Esophagus squamous epithelium (tissue), 5 donors: Measurements from ENCODE around the gene ROPN1L. TPM values are rescaled to one million over a fixed set of nuclear protein-coding genes. Genes with fewer than 3 reads are reported as not detected.

Experiments
- DNase-seq: peaks from one replicate; lab custom pipeline; 2025; lab: John Stamatoyannopoulos, UW
- H3K27ac ChIP-seq, 4 donors: fragments of 200-600 bp; sonication (generic); one replicate each; pipeline ENCODE4 v1.5.1; 2016 to 2019; ENCODE audit warnings: mild to moderate bottlenecking in 1 of 4
- H3K27me3 ChIP-seq, 4 donors: fragments of 200-600 bp; sonication (generic); 1 replicate in 3 of 4; 2 replicates in 1 of 4; pipeline versions ENCODE4 v1.5.1 to v1.6.0; 2017 to 2021; ENCODE audit warnings: antibody characterized with exemption in 1 of 4
- H3K36me3 ChIP-seq, 3 donors: fragments of 200-600 bp; sonication (generic); one replicate each; pipeline ENCODE4 v1.5.1; 2016 to 2019
- H3K4me1 ChIP-seq, 3 donors: fragments of 200-600 bp; sonication (generic); one replicate each; pipeline ENCODE4 v1.5.1; 2017 to 2019
- H3K4me3 ChIP-seq, 4 donors: fragments of 200-600 bp; sonication (generic); 1 replicate in 3 of 4; 2 replicates in 1 of 4; pipeline ENCODE4 v1.5.1; 2016 to 2019; ENCODE audit warnings: mild to moderate bottlenecking in 2 of 4, moderate library complexity in 1 of 4
- H3K9me3 ChIP-seq, 3 donors: fragments of 200-600 bp; sonication (generic); one replicate each; pipeline ENCODE4 v1.5.1; 2016 to 2019
- POLR2A ChIP-seq, 4 donors: fragments of 450-650 bp; IDR thresholded peaks; one replicate each; pipeline ENCODE4 v1.6.1; 2017; ENCODE audit warnings: antibody characterized with exemption in 4 of 4, mild to moderate bottlenecking in 4 of 4, moderate library complexity in 3 of 4
- WGBS, 2 donors: methylation state at CpG; one replicate each; pipeline ENCODE4 v1.1.5; 2018; 5-methylcytosine and 5-hydroxymethylcytosine counted together
- intact Hi-C: fragments of 100-400 bp; cut with DNase I; formaldehyde crosslinking; loops from one replicate; pipeline ENCODE4 v1.15.0; 2022
- total RNA-seq, 4 donors: library from RNA; depleted of rRNA; stranded (reverse); fragments of >200 nt; gene quantifications; one replicate each; pipeline ENCODE4 v1.1.0, GENCODE V29; 2016
- TF ChIP-seq, protein P1 (sequence below), 6 experiments: fragments of 450-650 bp in 4 of 6; fragments of 200-600 bp in 2 of 6; sonication (generic) in 2 of 6; IDR thresholded peaks; one replicate each; pipeline ENCODE4 v1.5.1; 2016 to 2019; ENCODE audit warnings: antibody characterized with exemption in 6 of 6, mild to moderate bottlenecking in 4 of 6, moderate library complexity in 4 of 6
- donor health status: DM: yes; HTN: yes; CAD: no.

The ROPN1L gene
- total RNA-seq, 4 donors from 2014 or later: 0.38 TPM; not detected in 3

DNA sequence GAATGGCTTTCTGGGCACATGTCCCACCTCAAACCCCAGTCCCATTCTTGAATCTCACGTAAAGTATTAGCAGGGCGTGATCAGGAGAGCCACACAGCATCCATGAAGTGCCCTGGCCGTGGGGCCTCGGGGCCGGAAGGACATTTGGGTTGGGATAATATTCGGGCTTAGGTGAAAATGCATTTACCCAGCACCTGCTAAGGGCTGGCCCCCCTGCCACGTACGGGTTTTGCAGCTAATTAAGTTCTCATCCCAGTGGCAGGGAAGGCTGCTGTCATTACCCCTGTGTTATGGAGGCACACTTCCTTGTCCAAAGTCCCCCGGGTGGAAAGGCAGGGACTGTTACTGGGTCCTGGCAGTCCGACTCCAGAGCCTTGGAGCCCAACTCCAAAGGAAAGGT, 29.0 kb downstream of the ROPN1L start:
- Histone ChIP-seq H3K4me3 (no peak overlapping the region), H3K9me3 (peaks cover 0 to under 1% (median 0%) of the 10 kb centered on the region in 3 donors), H3K27me3 (no peaks in the 10 kb centered on the region), H3K4me1 (peaks cover 0 to 13% (median 5%) of the 10 kb centered on the region in 3 donors), H3K36me3 (no peaks in the 10 kb centered on the region), H3K27ac (no peak overlapping the region)
- no peak for DNase-seq
- 82 to 87% methylated on average over 6 to 8 of the region's 10 CpGs for WGBS, 2 donors
- no peak for TF ChIP-seq POLR2A (IDR thresholded peaks at IDR 0.05)
- TF ChIP-seq, protein P1, sequence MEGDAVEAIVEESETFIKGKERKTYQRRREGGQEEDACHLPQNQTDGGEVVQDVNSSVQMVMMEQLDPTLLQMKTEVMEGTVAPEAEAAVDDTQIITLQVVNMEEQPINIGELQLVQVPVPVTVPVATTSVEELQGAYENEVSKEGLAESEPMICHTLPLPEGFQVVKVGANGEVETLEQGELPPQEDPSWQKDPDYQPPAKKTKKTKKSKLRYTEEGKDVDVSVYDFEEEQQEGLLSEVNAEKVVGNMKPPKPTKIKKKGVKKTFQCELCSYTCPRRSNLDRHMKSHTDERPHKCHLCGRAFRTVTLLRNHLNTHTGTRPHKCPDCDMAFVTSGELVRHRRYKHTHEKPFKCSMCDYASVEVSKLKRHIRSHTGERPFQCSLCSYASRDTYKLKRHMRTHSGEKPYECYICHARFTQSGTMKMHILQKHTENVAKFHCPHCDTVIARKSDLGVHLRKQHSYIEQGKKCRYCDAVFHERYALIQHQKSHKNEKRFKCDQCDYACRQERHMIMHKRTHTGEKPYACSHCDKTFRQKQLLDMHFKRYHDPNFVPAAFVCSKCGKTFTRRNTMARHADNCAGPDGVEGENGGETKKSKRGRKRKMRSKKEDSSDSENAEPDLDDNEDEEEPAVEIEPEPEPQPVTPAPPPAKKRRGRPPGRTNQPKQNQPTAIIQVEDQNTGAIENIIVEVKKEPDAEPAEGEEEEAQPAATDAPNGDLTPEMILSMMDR (IDR thresholded peaks at IDR 0.05): no peak
- intact Hi-C loops: no loop called here

DNA sequence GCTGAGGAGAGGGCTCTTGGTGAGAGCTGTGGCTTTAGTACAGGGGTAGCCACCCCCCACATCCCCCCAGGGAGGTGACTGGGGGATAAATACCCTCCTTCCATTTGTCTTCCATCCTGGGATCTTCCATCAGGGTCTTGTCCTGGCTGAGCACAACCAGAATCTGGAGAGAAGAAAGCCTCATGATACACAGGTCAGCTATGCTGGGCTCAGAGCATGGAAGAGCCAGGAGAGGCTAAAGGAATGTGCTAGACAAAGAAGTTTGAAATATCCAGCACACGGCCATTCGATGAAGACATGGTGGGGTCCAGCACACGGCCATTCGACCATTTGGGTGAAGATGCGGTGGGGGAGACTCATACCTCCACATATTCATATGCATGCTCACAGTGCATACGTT, 30.0 kb downstream of the ROPN1L start:
- intact Hi-C loops: no loop called here
- Histone ChIP-seq H3K4me1 (peaks cover 0 to 13% (median 5%) of the 10 kb centered on the region in 3 donors), H3K27ac (no peak overlapping the region), H3K36me3 (no peaks in the 10 kb centered on the region), H3K27me3 (no peaks in the 10 kb centered on the region), H3K9me3 (peaks cover 0 to 4% (median 0%) of the 10 kb centered on the region in 3 donors), H3K4me3 (no peak overlapping the region)
- TF ChIP-seq, protein P1 (IDR thresholded peaks at IDR 0.05): no peak
- no peak for TF ChIP-seq POLR2A (IDR thresholded peaks at IDR 0.05)
- no peak for DNase-seq
- 88 to 98% methylated on average over 6 of the region's 6 CpGs for WGBS, 2 donors

DNA sequence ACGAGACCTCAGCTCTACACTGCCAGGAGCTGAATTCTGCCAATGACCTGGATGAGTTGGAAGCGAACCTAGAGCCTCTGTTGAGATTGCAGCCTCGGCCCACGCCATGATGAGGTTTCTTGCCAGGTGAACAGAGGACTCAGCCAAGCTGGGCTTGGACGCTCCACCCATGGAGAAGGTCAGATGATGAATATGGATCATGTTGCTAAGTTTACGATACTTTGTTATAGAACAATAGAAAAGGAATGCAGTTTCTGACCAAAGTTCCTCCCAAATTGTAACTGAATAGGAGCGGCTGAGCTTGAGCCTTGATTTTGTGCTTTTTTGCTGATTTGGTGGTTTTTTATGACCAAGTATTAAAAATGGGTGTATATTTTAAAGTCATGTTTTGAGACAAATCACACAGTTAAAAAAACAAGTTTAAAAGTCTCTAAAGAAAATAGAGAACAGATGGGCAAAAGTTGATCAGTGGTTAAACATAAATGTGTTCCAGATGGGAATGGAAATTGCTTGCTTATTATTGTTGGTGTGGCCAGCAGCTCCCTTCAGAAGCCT, 32.9 kb downstream of the ROPN1L start:
- Histone ChIP-seq H3K36me3 (no peaks in the 10 kb centered on the region), H3K4me1 (peaks cover 0 to 8% (median 0%) of the 10 kb centered on the region in 3 donors), H3K27me3 (no peaks in the 10 kb centered on the region), H3K9me3 (peaks cover 0 to 4% (median 0%) of the 10 kb centered on the region in 3 donors), H3K4me3 (no peak overlapping the region), H3K27ac (no peak overlapping the region)
- intact Hi-C loops: no loop called here
- 77 to 80% methylated on average over 7 of the region's 7 CpGs for WGBS, 2 donors
- TF ChIP-seq POLR2A (IDR thresholded peaks at IDR 0.05): no peak
- TF ChIP-seq, protein P1 (IDR thresholded peaks at IDR 0.05): no peak
- no peak for DNase-seq

DNA sequence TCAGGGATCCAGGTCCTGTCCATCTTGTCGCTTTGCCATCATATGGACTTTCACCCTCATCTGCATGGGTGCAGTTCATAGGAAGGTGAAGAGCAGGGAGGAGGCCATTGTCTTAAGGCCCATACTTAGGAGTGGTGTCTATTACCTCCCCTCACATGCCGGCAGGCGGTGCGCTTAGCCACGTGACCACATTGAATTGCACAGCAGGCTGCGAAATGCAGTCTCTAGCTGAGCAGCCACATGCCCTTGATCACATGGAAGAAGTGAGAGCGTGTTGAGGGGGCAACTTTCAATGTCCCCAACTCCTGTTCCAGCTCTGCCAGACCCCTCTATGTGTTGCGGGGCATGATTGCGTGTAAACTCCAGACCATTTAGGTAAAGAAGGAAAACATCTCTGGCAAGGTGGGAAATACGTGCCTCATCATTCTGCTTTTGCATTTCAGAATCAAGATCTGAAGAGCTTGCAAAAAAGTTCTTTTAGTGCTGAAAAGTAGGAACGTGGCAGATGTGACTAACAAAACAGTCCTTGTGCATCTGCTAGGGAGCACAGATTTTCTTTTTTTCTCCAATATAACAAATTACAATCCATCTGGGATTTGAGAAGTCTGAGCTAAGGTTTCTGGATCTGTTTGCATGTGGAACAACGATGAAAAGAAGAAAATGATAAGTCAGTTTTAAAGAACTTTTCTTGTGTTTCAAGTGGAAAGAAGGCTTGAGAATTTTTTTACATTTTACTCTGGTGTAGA, 34.4 kb downstream of the ROPN1L start:
- no peaks in the 10 kb centered on the region for H3K36me3 ChIP-seq
- H3K4me3 ChIP-seq: no peak overlapping the region
- H3K27me3 ChIP-seq: no peaks in the 10 kb centered on the region
- H3K4me1 ChIP-seq: peaks cover 0 to 14% (median 0%) of the 10 kb centered on the region in 3 donors
- no peak overlapping the region for H3K27ac ChIP-seq
- 84 to 94% methylated on average over 6 to 8 of the region's 12 CpGs for WGBS, 2 donors
- peaks cover 0 to 4% (median 0%) of the 10 kb centered on the region in 3 donors for H3K9me3 ChIP-seq
- DNase-seq: no peak
- TF ChIP-seq, protein P1 (IDR thresholded peaks at IDR 0.05): no peak
- intact Hi-C loops: no loop called here

DNA sequence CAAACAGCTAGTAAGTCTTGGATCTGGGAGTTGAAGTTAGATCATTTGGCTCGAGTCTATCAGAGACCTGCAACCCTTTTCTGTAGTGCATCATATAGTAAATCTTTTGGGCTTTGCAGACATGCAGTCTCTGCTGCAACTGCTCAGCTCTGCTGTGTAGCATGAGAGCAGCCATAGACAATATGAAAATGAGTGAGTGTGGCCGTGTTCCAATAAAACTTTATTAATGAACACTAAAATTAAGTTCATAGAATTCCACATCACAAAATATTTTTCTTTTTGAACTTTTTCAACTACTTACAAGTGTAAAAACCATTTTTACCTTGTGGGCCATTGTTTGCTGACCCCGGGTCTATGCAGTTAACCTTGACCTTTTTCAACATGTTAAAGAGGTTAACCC, 35.2 kb downstream of the ROPN1L start:
- Histone ChIP-seq H3K4me3 (no peak overlapping the region), H3K27me3 (no peaks in the 10 kb centered on the region), H3K27ac (no peak overlapping the region), H3K4me1 (peaks cover 0 to 14% (median 0%) of the 10 kb centered on the region in 3 donors), H3K36me3 (no peaks in the 10 kb centered on the region), H3K9me3 (peaks cover 0 to 4% (median 0%) of the 10 kb centered on the region in 3 donors)
- no peak for DNase-seq
- TF ChIP-seq, protein P1 (IDR thresholded peaks at IDR 0.05): no peak
- TF ChIP-seq POLR2A (IDR thresholded peaks at IDR 0.05): no peak
- intact Hi-C loops: no loop called here
- 76 to 88% methylated on average over 3 of the region's 3 CpGs for WGBS, 2 donors
